ENCODE measurements around the gene MEX3B.
A peak's percentile ranks its signal among the peaks of the same experiment; 100 is the strongest.

Gene MEX3B

GRCh38 chr15:82047453-82048400 lies 1.9 kb upstream of the MEX3B start (continued):
- TF ChIP-seq ZNF76 (tag by site-specific recombination; IDR thresholded peaks at IDR 0.05; ENCODE audit: borderline replicate concordance, low read depth), result peak; percentile 66; the same call in 1 of the 2 replicates
- no peak for TF ChIP-seq ZNF138 (tag by site-specific recombination; IDR thresholded peaks at IDR 0.05; ENCODE audit: borderline replicate concordance)
- 0 out of 2 replicates have a peak, but pooled peaks have one; percentile 8 for TF ChIP-seq ZNF341 (tag by site-specific recombination; IDR thresholded peaks at IDR 0.05; ENCODE audit: low read depth)
- peak; percentile 17; the same call in 1 of the 2 replicates for TF ChIP-seq ZBTB20 (tag by site-specific recombination; IDR thresholded peaks at IDR 0.05)

DNA sequence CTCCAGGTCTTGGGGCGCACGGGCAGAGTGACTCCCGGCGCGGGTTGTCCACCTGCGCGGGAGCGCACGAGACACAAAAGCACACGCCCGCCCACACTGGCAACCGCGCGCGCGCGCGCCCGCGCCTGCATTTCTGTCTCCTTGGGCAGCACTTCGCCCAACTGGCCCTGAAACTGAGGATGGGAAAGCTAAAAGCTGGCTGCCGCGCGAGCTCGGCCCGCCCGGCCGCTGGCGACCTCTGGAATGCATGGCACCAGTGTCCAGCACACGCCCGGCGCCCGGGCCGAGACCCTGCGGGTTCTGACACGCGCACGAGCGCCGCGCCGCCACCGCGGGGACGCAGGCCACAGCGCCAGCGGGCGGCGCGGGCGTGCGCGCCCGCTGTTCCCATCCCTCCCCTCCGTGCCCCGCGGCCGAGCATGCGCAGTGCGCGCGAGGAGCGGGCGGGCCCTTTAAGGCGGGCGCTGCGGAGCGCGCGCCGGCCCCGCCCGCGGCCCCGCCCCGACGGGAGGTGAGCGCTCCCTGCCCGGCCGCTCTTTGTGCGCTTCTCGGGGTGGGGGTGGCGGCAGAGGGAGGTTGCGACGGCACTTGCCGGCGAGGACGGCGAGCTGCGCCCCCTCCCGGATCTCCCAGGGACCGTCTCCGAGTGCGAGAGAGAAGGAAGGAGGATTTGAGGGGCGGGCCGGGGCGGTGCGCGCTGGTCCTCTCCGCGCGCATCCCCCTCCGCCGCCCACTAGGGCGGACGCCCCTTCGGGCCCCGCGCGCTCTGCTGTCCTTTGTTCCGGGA lies 1.0 kb upstream of the MEX3B start:
- H3K4me3 ChIP-seq (ENCODE audit: low read depth, low read length), result peak overlapping the region; percentile 85
- ChIA-PET POLR2A (interaction anchor here (0.6 to 2.0 kb wide), 8 partner anchors 16 to 1132 kb away, joined by 3 to 15 read pairs (median 6); no protein-coding TSS in a partner anchor), CTCF (interaction anchor here (0.6 to 2.8 kb wide), 5 partner anchors 16 to 96 kb away, joined by 3 to 11 read pairs (median 4); no protein-coding TSS in a partner anchor)
- peaks cover 26% of the 10 kb centered on the region for H3K4me1 ChIP-seq (ENCODE audit: control insufficient read depth, insufficient read depth, low read length)
- H3K9me3 ChIP-seq (ENCODE audit: control insufficient read depth, insufficient read depth, low read depth, low read length), result no peaks in the 10 kb centered on the region
- H3K27ac ChIP-seq (ENCODE audit: extremely low read depth, low read depth, low read length), result peak overlapping the region; percentile 99
- peaks cover 13 to 17% of the 10 kb centered on the region in 2 experiments for H3K36me3 ChIP-seq (ENCODE audit: control insufficient read depth in 2 of 2, insufficient read depth in 1 of 2, low read length in 2 of 2)
- TF ChIP-seq, protein P1, sequence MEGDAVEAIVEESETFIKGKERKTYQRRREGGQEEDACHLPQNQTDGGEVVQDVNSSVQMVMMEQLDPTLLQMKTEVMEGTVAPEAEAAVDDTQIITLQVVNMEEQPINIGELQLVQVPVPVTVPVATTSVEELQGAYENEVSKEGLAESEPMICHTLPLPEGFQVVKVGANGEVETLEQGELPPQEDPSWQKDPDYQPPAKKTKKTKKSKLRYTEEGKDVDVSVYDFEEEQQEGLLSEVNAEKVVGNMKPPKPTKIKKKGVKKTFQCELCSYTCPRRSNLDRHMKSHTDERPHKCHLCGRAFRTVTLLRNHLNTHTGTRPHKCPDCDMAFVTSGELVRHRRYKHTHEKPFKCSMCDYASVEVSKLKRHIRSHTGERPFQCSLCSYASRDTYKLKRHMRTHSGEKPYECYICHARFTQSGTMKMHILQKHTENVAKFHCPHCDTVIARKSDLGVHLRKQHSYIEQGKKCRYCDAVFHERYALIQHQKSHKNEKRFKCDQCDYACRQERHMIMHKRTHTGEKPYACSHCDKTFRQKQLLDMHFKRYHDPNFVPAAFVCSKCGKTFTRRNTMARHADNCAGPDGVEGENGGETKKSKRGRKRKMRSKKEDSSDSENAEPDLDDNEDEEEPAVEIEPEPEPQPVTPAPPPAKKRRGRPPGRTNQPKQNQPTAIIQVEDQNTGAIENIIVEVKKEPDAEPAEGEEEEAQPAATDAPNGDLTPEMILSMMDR (tag by site-specific recombination; IDR thresholded peaks at IDR 0.05), result peak; percentile 86
- peak; percentile 83 for TF ChIP-seq KLF16 (tag by site-specific recombination; IDR thresholded peaks at IDR 0.05)
- no peak; the same call in 1 of the 2 replicates for TF ChIP-seq PRDM4 (tag by site-specific recombination; IDR thresholded peaks at IDR 0.05)
- TF ChIP-seq ZNF404 (tag by site-specific recombination; IDR thresholded peaks at IDR 0.05), result no peak
- peak; percentile 57; the same call in 1 of the 2 replicates for TF ChIP-seq KLF9 (tag by site-specific recombination; IDR thresholded peaks at IDR 0.05; ENCODE audit: low read depth)
- TF ChIP-seq ZNF211 (tag by site-specific recombination; IDR thresholded peaks at IDR 0.05; ENCODE audit: low read depth), result no peak
- no peak for TF ChIP-seq ZNF133 (tag by site-specific recombination; IDR thresholded peaks at IDR 0.05)
- TF ChIP-seq ZSCAN5A (tag by site-specific recombination; IDR thresholded peaks at IDR 0.05), result peak; percentile 67; the same call in 1 of the 2 replicates
- peak; percentile 27; the same call in 1 of the 2 replicates for TF ChIP-seq WT1 (tag by site-specific recombination; IDR thresholded peaks at IDR 0.05)
- TF ChIP-seq ZNF610 (tag by site-specific recombination; IDR thresholded peaks at IDR 0.05; ENCODE audit: borderline replicate concordance), result peak; percentile 75; the same call in 1 of the 2 replicates
- TF ChIP-seq BCL11B (tag by site-specific recombination; IDR thresholded peaks at IDR 0.05; ENCODE audit: low read depth), result peak; percentile 58; the same call in 1 of the 2 replicates
- no peak for TF ChIP-seq ZNF221 (tag by site-specific recombination; IDR thresholded peaks at IDR 0.05; ENCODE audit: borderline replicate concordance)
- 0 out of 2 replicates have a peak, but pooled peaks have one; percentile 38 for TF ChIP-seq MZF1 (tag by site-specific recombination; IDR thresholded peaks at IDR 0.05; ENCODE audit: borderline replicate concordance)
- TF ChIP-seq ZBTB11 (tag by site-specific recombination; conservative IDR thresholded peaks at IDR 0.05; ENCODE audit: low read depth), result 0 out of 2 replicates have a peak, but pooled peaks have one; percentile 62
- TF ChIP-seq ZNF37A (tag by site-specific recombination; IDR thresholded peaks at IDR 0.05), result no peak
- peak; percentile 37; the same call in 1 of the 2 replicates for TF ChIP-seq ZNF184 (tag by site-specific recombination; IDR thresholded peaks at IDR 0.05)
- no peak for TF ChIP-seq GLIS1 (tag by site-specific recombination; IDR thresholded peaks at IDR 0.05)
- TF ChIP-seq IKZF3 (tag by site-specific recombination; IDR thresholded peaks at IDR 0.05), result no peak; the same call in 1 of the 2 replicates
- TF ChIP-seq KLF7 (tag by site-specific recombination; IDR thresholded peaks at IDR 0.05; ENCODE audit: borderline replicate concordance), result peak; percentile 59; the same call in 1 of the 2 replicates
- TF ChIP-seq ZBTB48 (tag by site-specific recombination; IDR thresholded peaks at IDR 0.05), result peak; percentile 80

All from HEK293 (cell line).